GM19455 (cell line): ENCODE measurements around the gene NVL.
"Not testable (repeated sequence)": the region's sequence is repeated elsewhere in the genome, so short reads cannot be mapped to it uniquely, and the experiment has no call there.

ENCODE experiments used
- ATAC-seq: cut with Tn5 transposase; IDR thresholded peaks from one replicate; pipeline ENCODE4 v1.9.1; 2021; ENCODE audit not compliant: unreplicated experiment

The NVL gene

GRCh38 chr1:224338150-224338838, 8.3 kb upstream of the NVL start:
- no peak for ATAC-seq

GRCh38 chr1:224333939-224334786, 4.2 kb upstream of the NVL start:
- no peak for ATAC-seq

- peak; percentile 50 for ATAC-seq
Observed at GRCh38 chr1:224333309-224333926, 3.4 kb upstream of the NVL start.

DNA sequence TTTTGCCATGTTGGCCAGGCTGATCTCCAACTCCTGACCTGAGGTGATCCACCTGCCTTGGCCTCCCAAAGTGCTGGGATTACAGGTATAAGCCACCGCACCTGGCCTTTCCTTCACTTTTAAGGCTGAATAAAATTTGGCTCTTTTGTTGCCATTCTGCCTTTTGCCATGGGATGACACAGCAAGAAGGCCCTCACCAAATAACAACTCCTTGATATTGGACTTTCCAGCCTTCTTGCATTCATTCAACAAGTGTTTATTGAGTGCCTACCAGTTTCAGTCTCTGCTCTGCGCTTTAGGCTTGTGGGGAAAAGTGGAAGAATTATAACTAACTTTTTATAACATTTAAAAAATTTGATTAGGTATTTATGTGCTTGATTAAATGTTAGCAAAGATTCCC, 1.9 kb upstream of the NVL start:
- ATAC-seq: no peak

DNA sequence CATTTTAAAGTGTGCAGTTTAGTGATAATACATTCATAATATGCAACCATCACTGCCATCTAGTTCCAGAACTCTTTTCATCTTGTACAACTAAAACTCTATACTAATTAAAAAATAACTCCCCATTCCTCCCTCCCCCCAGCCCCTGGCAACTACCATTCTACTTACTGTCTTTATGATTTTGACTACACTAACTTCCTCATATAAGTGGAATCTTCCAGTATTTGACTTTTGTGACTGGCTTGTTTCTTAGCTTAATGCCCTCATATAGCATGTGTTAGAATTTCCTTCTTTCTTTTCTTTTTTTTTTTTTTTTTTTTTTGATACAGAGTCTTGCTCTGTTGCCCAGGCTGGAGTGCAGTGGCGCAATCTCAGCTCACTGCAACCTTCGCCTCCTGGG, 1.4 kb upstream of the NVL start:
- no peak for ATAC-seq

- no peak for ATAC-seq
Observed at GRCh38 chr1:224329484-224329841, 509 bp downstream of the NVL start.

- ATAC-seq: no peak
Observed at GRCh38 chr1:224328644-224329043, 1.3 kb downstream of the NVL start.

DNA sequence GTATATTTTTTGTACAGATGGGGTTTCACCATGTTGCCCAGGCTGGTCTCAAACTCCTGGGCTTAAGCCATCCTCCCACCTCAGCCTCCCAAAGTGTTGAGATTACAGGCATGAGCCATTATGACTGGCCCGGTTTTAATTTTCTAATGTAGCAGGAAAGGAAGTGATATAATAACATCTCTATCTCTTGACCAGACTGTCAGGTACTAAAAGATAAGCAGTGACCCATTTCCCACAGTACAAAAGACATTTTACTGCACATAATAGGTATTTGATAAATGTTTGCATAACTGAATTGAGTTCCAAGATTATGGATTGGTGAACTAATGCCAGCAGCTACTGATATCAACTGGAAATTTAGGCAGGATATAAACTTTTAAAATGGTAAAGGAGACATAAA, 4.0 kb downstream of the NVL start:
- ATAC-seq: no peak

DNA sequence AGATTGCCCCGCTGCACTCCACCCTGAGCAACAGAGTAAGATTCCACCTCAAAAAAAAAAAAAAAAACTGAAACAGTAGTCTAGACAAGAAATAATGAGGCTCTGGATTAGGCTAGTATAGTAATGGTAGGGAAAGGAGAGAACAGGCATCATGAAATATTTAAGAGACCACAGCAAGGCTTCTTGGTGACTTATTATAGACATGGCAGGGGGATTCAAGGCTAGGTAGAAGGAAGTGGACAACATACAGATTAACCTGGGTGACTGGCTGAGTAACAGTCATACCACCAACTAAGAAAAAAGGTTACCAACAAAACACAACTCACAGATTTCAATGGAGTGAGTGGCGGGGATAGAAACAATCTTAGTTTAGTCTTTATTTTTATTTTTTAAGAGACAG, 8.3 kb downstream of the NVL start:
- no peak for ATAC-seq

- ATAC-seq: no peak
Observed at GRCh38 chr1:224317383-224318045, 12.5 kb downstream of the NVL start.

DNA sequence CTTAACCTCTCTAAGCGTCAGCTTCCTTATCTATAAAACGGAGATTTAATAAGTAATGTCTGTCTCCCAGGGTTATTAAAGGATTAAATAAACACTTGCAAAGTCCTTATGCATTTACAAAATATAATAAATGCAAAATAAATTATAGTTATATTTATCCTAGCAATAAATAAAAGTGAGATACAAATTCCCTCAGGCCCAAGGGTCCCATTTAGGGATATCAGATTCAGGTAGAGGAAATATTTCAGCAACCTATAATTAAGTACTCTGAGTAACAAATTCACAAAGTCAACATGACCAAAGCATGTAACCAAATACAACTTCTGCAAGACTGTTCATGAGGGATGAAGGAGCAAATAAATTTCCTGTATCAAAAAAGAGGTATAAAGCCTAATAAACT, 17.9 kb downstream of the NVL start:
- no peak for ATAC-seq

DNA sequence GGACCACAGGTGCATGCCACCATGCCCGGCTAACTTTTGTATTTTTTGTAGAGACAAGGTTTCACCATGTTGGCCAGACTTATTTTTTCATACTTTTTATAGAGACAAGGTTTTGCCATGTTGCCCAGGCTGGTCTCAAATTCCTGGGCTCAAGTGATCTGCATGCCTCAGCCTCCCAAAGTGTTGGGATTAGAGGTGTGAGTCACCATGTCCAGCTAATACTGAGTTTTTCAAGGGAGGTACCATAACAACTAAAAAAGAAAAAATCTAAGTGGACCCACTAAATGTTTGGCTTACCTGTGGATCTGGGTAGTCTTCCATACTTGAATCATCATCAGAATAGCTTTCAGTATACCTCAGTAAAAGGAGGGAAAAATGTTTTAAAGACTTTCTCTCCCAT, 18.5 kb downstream of the NVL start:
- not testable (repeated sequence) for ATAC-seq

- no peak for ATAC-seq
Observed at GRCh38 chr1:224308064-224308463, 21.9 kb downstream of the NVL start.

- ATAC-seq: no peak
Observed at GRCh38 chr1:224304767-224305166, 25.2 kb downstream of the NVL start.

- ATAC-seq: no peak
Observed at GRCh38 chr1:224302947-224303346, 27.0 kb downstream of the NVL start.

DNA sequence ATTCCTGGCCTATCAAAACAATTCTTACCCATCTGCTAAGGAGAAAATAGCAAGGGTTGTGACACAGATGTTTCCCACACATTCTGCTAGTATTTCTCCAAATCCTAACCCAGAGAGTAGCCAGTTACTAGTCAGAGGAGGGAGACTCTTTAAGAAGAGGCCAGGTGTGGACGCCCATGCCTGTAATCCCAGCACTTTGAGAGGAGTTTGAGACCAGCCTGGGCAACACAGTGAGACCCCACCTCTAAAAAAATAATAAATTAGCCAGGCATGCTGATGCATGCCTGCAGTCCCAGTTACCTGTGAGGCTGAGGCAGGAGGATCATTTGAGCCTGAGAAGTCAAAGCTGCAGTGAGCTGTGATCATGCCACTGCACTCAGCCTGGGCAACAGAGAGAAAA, 28.6 kb downstream of the NVL start:
- ATAC-seq: no peak

- no peak for ATAC-seq
Observed at GRCh38 chr1:224300346-224300745, 29.6 kb downstream of the NVL start.

DNA sequence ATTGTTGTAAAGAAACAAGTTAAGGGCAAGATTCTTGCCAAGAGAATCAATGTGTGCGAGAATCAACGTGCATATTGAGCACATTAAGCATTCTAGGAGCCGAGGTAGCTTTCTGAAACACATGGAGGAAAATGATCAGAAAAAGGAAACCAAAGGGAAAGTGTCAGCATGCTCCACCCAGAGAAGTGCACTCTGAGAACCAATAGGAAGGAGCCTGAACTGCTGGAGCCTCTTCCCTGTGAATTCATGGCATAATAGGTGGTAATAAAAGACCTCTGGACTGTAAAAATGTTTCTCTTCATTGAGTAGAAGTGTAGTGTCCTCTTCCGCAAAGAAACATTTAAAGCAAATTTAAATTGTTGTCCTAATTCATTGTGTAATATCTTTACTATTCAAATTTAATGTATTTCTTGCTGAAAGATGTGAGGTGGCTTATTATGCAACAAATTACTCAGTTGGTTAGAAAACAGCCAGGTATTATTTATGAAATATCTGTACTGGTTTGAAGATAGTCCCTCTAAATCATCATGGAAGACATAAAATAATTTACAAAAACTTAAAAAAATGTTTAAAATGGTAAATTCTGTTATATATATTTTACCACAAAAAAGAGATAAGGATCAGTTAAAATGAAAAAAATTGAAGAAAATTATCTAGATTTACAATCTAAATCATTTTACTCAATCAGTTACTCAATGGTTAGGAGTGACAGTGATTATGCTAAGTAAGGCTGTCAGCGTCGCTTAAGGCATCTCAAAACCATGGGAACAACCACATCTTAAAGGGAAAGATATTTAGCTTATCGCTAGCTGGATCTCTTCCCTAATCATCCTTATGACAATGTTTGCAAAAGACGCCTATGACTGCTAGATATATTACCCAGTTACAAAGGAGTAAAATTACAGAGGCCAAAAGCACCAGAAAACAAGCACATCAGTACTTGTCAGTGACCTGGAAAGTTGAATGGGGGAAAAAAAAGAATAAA, 31.3 kb downstream of the NVL start:
- no peak for ATAC-seq

GRCh38 chr1:224294775-224295174, 35.2 kb downstream of the NVL start:
- no peak for ATAC-seq

DNA sequence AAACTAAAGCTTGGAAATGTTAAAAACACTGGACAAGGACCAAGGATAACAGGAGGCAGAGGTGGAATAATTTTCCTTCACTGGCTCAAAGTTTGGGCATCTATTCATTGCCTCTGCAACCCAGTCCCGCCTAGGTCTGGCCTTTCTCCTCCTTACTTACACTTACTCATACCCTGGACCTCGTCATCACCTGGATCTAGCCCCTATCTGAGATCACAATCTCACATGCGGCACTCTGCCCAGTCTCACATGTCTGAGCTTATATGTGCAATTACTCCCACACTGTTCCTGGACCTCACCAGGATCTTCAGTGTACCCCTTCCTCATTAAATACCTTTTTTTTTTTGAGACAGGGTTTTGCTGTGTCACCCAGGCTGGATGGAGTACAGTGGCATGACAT, 37.6 kb downstream of the NVL start:
- ATAC-seq: no peak
